GM06990 (cell line): Measurements from ENCODE around the gene MAPK12.

Experiments
- DNase-seq: peaks from one replicate; pipeline ENCODE4 v3.0.0-alpha.2; 2011; ENCODE audit not compliant: insufficient read length; ENCODE audit errors: extremely low read depth
- H3K27me3 ChIP-seq: replicated peaks from 2 replicates; pipeline ENCODE4 v1.6.0; 2011; ENCODE audit warnings: low read length; ENCODE audit not compliant: control insufficient read depth, insufficient read depth
- H3K36me3 ChIP-seq: 2 replicates; pipeline ENCODE4 v1.5.1; 2011; ENCODE audit warnings: low read length; ENCODE audit not compliant: control insufficient read depth, insufficient read depth
- H3K4me3 ChIP-seq: replicated peaks from 2 replicates; pipeline ENCODE4 v1.5.1; 2011; ENCODE audit warnings: low read depth, mild to moderate bottlenecking, control low read depth, low read length
- TF ChIP-seq, protein P1 (sequence below): IDR thresholded peaks from 2 replicates; pipeline ENCODE4 v1.5.1; 2011; ENCODE audit warnings: low read length, control low read depth, mild to moderate bottlenecking, inconsistent platforms; ENCODE audit not compliant: insufficient read depth, poor library complexity, severe bottlenecking

Gene MAPK12

DNA sequence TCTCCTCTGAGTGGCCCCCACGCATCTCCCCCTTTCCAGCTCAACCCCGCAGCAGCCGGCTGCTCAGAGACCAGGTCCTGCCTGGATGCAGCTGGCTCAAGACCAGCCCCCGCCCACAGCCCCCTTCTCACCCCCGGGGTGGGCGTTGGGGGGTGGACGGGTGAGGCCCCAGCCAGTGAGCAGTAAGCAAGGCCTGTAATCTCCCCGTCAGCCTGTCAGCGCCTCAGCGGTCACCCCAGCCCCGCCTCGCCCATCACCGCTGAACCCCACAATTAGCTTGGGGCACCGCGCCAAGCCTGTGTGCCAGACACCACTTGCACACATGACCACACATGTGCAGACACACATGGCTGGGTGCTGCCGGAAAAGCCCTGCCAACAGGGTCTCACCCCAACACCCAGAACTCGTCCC, 40.1 kb upstream of the MAPK12 start:
- Histone ChIP-seq H3K27me3 (no peaks in the 10 kb centered on the region), H3K4me3 (peak overlapping the region; percentile 5; the same call in 1 of the 2 replicates), H3K36me3 (peaks cover 6% of the 10 kb centered on the region)
- TF ChIP-seq, protein P1, sequence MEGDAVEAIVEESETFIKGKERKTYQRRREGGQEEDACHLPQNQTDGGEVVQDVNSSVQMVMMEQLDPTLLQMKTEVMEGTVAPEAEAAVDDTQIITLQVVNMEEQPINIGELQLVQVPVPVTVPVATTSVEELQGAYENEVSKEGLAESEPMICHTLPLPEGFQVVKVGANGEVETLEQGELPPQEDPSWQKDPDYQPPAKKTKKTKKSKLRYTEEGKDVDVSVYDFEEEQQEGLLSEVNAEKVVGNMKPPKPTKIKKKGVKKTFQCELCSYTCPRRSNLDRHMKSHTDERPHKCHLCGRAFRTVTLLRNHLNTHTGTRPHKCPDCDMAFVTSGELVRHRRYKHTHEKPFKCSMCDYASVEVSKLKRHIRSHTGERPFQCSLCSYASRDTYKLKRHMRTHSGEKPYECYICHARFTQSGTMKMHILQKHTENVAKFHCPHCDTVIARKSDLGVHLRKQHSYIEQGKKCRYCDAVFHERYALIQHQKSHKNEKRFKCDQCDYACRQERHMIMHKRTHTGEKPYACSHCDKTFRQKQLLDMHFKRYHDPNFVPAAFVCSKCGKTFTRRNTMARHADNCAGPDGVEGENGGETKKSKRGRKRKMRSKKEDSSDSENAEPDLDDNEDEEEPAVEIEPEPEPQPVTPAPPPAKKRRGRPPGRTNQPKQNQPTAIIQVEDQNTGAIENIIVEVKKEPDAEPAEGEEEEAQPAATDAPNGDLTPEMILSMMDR, result no peak
- no peak for DNase-seq

DNA sequence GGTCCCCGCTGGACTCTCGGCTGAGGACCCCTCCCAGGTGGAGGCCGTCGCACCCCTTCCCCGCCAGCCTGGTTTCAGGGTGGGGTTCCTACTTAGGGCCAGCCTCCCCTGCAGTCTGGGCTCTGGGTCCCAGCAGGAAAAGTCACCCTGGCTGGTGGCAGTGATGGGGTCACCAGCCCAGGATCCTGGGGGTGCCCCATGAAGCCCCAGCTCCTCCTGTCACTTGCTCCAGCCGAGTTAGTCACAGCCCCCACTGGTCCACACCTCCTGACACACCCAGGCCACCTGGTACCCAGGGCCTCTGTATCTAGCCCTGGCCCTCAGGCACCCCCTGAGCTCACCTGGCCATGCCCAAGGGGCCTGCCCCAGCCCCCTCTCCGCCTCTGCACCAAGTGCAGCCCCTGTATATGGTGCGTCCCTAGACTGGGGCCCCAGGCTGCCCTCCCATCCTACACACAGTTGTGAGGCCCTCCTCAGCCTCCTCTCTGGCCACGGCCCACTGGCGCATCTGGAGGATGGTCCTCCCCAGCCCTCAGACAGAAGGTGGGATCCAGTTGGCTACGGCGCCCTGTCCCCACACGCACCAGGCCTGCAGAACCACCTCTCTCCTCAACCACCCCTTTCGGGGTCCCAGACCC, 39.3 kb upstream of the MAPK12 start:
- peaks cover 6% of the 10 kb centered on the region for H3K36me3 ChIP-seq
- DNase-seq, result no peak
- no peaks in the 10 kb centered on the region for H3K27me3 ChIP-seq
- H3K4me3 ChIP-seq, result no peak overlapping the region
- TF ChIP-seq, protein P1, result no peak

DNA sequence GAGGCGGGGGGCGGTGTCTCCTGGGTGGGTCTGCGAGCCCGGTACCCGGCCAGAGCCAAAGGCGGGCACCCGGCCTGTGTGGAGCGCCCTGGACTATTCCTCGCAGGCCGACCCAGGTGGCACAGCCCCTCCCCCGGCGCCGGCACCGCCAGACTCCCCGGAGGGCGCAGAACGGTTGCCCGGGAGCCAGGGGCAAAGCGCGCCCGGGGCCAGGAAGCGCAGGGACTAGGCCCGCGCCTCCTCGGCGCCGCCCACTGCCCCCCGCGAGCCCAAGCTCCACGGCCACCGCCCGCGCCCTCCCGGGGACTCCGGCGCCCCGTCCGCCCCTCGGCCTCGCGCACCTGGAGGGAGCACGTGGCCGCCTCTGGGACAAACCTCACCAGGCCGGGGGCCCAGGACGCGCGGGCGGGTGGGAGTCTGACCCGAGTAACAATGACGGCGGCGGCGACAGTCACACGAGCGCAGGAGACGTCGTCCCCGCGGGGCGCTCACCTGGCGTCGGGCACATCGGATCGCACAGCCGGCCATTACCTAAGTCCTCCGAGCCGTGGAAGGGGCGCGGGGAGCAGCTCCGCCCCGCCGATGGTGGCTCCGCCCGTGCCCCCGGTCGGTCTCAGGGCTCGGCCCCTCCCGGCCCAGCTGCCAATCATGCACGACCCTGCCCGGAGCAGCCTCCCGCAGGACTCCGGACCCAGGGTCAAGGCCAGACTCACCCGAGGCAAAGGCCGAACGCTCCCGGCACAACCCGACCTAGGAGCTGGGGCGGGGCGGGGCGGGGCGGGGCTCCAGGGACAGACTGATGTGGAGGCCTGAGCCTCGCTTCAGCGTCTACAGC, 38.5 kb upstream of the MAPK12 start:
- TF ChIP-seq, protein P1, result no peak
- Histone ChIP-seq H3K27me3 (no peaks in the 10 kb centered on the region), H3K4me3 (no peak overlapping the region), H3K36me3 (peaks cover 6% of the 10 kb centered on the region)
- no peak for DNase-seq

DNA sequence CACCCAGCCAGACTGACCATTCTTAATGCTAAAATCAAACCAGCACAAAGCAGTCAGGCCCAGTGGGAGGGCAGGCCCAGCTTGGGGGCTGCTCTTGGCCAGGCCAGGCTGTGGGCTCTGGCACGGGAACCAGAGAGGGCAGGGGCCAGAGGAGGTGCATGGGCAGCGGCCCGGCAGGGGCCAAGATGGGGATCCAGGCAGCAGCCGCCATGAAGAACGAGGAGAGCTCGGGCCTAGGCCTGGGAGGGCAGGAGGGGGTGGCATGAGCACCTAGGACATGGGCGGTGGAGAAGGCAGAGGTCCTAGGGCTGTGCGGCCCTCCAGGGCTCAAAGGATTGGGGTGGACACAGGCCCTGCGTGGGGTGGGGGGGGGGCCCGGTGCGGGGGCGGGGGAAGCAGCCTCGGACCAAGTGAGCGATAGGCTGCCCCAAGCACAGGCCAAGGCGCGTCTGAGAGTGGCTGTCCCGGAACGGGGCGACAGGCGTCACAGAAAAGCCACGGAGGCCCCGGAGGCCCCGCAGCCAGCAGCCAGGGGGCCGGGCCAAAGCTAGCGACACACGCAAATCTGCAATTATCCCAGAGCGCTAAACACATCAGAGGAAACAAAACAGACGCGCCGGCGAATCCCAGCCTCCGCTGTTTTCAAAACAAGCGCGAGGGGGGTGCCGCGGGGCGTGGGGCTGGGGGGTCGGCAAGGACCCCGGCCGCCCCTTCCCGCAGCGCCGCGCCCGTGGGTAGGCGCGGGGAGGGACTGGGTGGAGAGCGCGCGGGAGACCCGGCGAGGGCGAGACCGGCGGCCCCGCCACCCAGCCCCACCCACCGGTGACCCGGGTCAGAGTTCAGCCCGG, 37.7 kb upstream of the MAPK12 start:
- Histone ChIP-seq H3K4me3 (no peak overlapping the region), H3K27me3 (no peaks in the 10 kb centered on the region), H3K36me3 (peaks cover 8% of the 10 kb centered on the region)
- DNase-seq, result no peak
- TF ChIP-seq, protein P1, result no peak

DNA sequence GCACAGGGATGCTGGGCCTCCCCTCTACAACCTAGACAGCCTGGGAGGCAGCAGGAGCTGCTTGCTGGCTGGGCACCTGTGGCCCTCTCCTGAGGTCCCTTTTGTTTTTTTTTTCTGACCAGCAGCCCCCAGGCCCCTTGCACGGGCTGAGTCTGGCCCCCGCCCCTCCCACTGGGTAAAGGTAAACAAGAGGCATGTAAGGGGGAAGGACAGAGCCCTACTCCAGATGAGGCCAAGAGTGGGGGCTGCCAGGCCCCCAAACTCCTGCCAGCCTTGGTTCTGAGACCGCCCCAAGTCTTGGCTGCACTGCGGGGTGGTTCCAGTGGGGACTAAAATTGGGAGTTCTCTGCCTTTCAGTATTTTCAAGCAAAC, 36.8 kb upstream of the MAPK12 start:
- Histone ChIP-seq H3K36me3 (peaks cover 7% of the 10 kb centered on the region), H3K4me3 (no peak overlapping the region), H3K27me3 (no peaks in the 10 kb centered on the region)
- no peak for DNase-seq
- TF ChIP-seq, protein P1, result no peak
